GM20431 (cell line): ENCODE measurements around the gene HDAC5.
"Not testable (repeated sequence)": the region's sequence is repeated elsewhere in the genome, so short reads cannot be mapped to it uniquely, and the experiment has no call there.

ENCODE experiments used
- in situ Hi-C: fragments of 300-500 bp; cut with MseI, MboI; formaldehyde crosslinking; loops from one replicate; pipeline ENCODE4 v1.15.0; 2020; ENCODE audit warnings: low sequenced_read_pairs; ENCODE audit not compliant: unreplicated experiment

HDAC5 gene

GRCh38 chr17:44074231-44074910 lies 49.1 kb downstream of the HDAC5 start:
- in situ Hi-C loops = no loop called here

- in situ Hi-C loops = no loop called here
Observed at GRCh38 chr17:44071772-44072171, 51.7 kb downstream of the HDAC5 start.

- in situ Hi-C loops = no loop called here
Observed at GRCh38 chr17:44071198-44071520, 52.3 kb downstream of the HDAC5 start.

GRCh38 chr17:44070455-44071197 lies 52.8 kb downstream of the HDAC5 start, which contains the start of gene G6PC3:
G6PC3 (plus strand) TSS chr17:44070735; CDS start chr17:44070966, 231 bp downstream.
- in situ Hi-C loops = no loop called here

GRCh38 chr17:44069974-44070454 lies 53.4 kb downstream of the HDAC5 start:
- in situ Hi-C loops = no loop called here

GRCh38 chr17:44067545-44067940 lies 55.9 kb downstream of the HDAC5 start:
- in situ Hi-C loops = no loop called here

GRCh38 chr17:44066204-44066930 lies 57.1 kb downstream of the HDAC5 start, which contains the start of gene LSM12:
LSM12 (minus strand) TSS chr17:44066671; CDS start chr17:44066587, 84 bp downstream.
- in situ Hi-C loops = no loop called here

- in situ Hi-C loops = no loop called here
Observed at GRCh38 chr17:44065668-44066203, 57.7 kb downstream of the HDAC5 start.

- in situ Hi-C loops = no loop called here
Observed at GRCh38 chr17:44063704-44064639, 59.5 kb downstream of the HDAC5 start.

GRCh38 chr17:44062871-44063270 lies 60.6 kb downstream of the HDAC5 start:
- in situ Hi-C loops = no loop called here

- in situ Hi-C loops = no loop called here
Observed at GRCh38 chr17:44061446-44061845, 62.0 kb downstream of the HDAC5 start.

GRCh38 chr17:44059101-44059892 lies 64.1 kb downstream of the HDAC5 start:
- in situ Hi-C loops = no loop called here

GRCh38 chr17:44053125-44053872 lies 70.1 kb downstream of the HDAC5 start:
- in situ Hi-C loops = no loop called here

- in situ Hi-C loops = no loop called here
Observed at GRCh38 chr17:44049294-44050060, 74.0 kb downstream of the HDAC5 start.

- in situ Hi-C loops = not testable (repeated sequence)
Observed at GRCh38 chr17:44046893-44047292, 76.5 kb downstream of the HDAC5 start.

GRCh38 chr17:44045486-44045885 lies 78.0 kb downstream of the HDAC5 start:
- in situ Hi-C loops = no loop called here

GRCh38 chr17:44044071-44044470 lies 79.4 kb downstream of the HDAC5 start:
- in situ Hi-C loops = no loop called here
